Fibroblast of skin of left quadriceps (primary cell): Measurements from ENCODE around the gene OCLN.
A peak's percentile ranks its signal among the peaks of the same experiment; 100 is the strongest.
"Not testable (repeated sequence)": the region's sequence is repeated elsewhere in the genome, so short reads cannot be mapped to it uniquely, and the experiment has no call there.

Source experiments
- DNase-seq, 2 experiments: peaks; one replicate each; pipeline ENCODE4 v3.0.0-alpha.2; 2013; ENCODE audit warnings: low read depth in 2 of 2

The OCLN gene

GRCh38 chr5:69491838-69492390 lies 676 bp upstream of the OCLN start:
- DNase-seq, result no peak

- no peak for DNase-seq
Observed at GRCh38 chr5:69492923-69493395, 369 bp downstream of the OCLN start.

- DNase-seq, result no peak
Observed at GRCh38 chr5:69493396-69494133, 975 bp downstream of the OCLN start.

- no peak for DNase-seq
Observed at GRCh38 chr5:69494452-69494851, 1.9 kb downstream of the OCLN start.

- DNase-seq, result no peak
Observed at GRCh38 chr5:69497006-69497520, 4.5 kb downstream of the OCLN start.

- no peak for DNase-seq
Observed at GRCh38 chr5:69498384-69498783, 5.8 kb downstream of the OCLN start.

GRCh38 chr5:69502367-69502766 lies 9.8 kb downstream of the OCLN start:
- no peak for DNase-seq

GRCh38 chr5:69502767-69503488 lies 10.3 kb downstream of the OCLN start:
- peak; percentile 58 to 64 for DNase-seq

- no peak for DNase-seq
Observed at GRCh38 chr5:69504036-69504435, 11.4 kb downstream of the OCLN start.

- no peak for DNase-seq
Observed at GRCh38 chr5:69505306-69505705, 12.7 kb downstream of the OCLN start.

GRCh38 chr5:69509212-69509611 lies 16.6 kb downstream of the OCLN start:
- DNase-seq, result no peak

- no peak for DNase-seq
Observed at GRCh38 chr5:69510694-69511093, 18.1 kb downstream of the OCLN start.

GRCh38 chr5:69512740-69513260 lies 20.2 kb downstream of the OCLN start:
- peak; percentile 46 to 52 for DNase-seq

GRCh38 chr5:69515570-69515969 lies 23.0 kb downstream of the OCLN start:
- DNase-seq, result not testable (repeated sequence)

- DNase-seq, result no peak
Observed at GRCh38 chr5:69516769-69517168, 24.2 kb downstream of the OCLN start.

- no peak for DNase-seq
Observed at GRCh38 chr5:69517763-69518212, 25.2 kb downstream of the OCLN start.

- no peak for DNase-seq
Observed at GRCh38 chr5:69519285-69519684, 26.7 kb downstream of the OCLN start.

- no peak for DNase-seq
Observed at GRCh38 chr5:69522035-69522434, 29.4 kb downstream of the OCLN start.

GRCh38 chr5:69525490-69525889 lies 32.9 kb downstream of the OCLN start:
- DNase-seq, result no peak

GRCh38 chr5:69526660-69527059 lies 34.1 kb downstream of the OCLN start:
- no peak for DNase-seq

GRCh38 chr5:69527128-69527770 lies 34.7 kb downstream of the OCLN start:
- no peak for DNase-seq

GRCh38 chr5:69528035-69528434 lies 35.4 kb downstream of the OCLN start:
- no peak for DNase-seq
